GM12801 (cell line): Measurements from ENCODE around the gene PSD4.

Experiments used
- CTCF ChIP-seq: IDR thresholded peaks from one replicate; pipeline ENCODE4 v1.5.1; 2011; ENCODE audit warnings: control low read depth; ENCODE audit not compliant: insufficient read length; ENCODE audit errors: extremely low read depth

PSD4 gene

GRCh38 chr2:113160962-113161361 is 12.8 kb upstream of the PSD4 start:
- TF ChIP-seq CTCF: no peak

- TF ChIP-seq CTCF: no peak
Observed at GRCh38 chr2:113162173-113162572, 11.6 kb upstream of the PSD4 start.

GRCh38 chr2:113162869-113163268 is 10.9 kb upstream of the PSD4 start:
- no peak for TF ChIP-seq CTCF

GRCh38 chr2:113164215-113164929 is 9.4 kb upstream of the PSD4 start:
- no peak for TF ChIP-seq CTCF

- TF ChIP-seq CTCF: no peak
Observed at GRCh38 chr2:113164930-113165585, 8.7 kb upstream of the PSD4 start.

- TF ChIP-seq CTCF: no peak
Observed at GRCh38 chr2:113166187-113166645, 7.6 kb upstream of the PSD4 start.

GRCh38 chr2:113167115-113167932 is 6.4 kb upstream of the PSD4 start:
- no peak for TF ChIP-seq CTCF
